A549 treated with AZD9567 at 1 μM for 4 hours (cell line): ENCODE data around the gene KCNG2. TPM values are rescaled to one million over a fixed set of nuclear protein-coding genes. Genes with fewer than 3 reads are reported as not detected.

ENCODE experiments used
- total RNA-seq: library from RNA; stranded (reverse); fragments of 200-300 nt; extraction: Qiagen RNA extraction; gene quantifications from 5 replicates; pipeline ENCODE4 v1.2.3, GENCODE V29; 2022; ENCODE audit not compliant: insufficient read depth

Gene KCNG2
- not detected in 5 replicates for total RNA-seq

DNA sequence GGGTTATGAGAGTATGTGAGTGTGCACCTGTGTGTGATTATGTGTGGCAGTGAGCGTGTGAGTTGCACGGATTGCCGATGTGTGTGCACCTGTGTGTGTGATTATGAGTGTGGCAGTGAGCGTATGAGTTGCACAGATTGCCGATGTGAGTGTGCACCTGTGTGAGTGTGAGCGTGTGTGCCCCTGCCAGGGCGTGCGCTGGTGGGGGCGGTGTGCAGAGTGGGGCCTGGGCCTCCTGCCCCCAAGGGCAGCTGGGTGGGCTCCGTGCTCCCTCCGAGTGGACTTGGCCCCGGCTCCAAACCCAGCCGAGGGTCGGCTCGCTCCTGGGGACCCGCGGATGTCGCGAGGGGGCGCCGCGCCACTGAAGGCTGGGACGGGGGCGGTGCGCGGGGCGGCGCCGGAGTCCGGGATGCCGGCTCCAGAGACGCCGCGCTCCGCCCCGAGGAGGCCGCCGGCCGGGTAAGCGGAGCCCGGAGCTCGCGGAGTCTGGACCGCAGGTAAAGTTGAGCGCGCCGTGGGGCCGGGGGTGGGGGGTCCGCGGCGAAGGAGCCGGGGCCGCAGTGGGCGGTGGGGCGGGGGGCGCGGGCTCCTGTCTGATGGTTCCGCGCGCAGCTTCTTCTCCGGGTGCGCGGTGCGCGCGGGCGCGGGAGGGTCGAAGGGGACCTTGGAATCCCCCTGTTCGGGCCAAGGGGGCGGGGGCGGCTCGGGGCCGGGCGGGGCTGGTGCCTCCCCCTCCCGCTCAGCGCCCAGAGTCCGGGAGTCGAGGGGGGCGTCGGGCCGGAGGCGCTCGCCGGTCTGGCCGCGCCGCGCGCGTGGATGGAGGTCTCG lies at the start of gene KCNG2:
Gene KCNG2, plus strand, starts transcription at position 421 of the 828 bp plus-strand sequence. CDS start 65,730 bp downstream, outside the sequence.

Other genes with a start within 250 kb of the KCNG2 start
- gene CTDP1, start 118.1 kb upstream of the KCNG2 start, total RNA-seq = 16.8 to 18.0 TPM (median 17.8 TPM) in 5 replicates
- gene SLC66A2, start 153.7 kb downstream of the KCNG2 start, total RNA-seq = 13.1 to 21.6 TPM (median 20.1 TPM) in 5 replicates
- 7.4 to 12.1 TPM (median 11.0 TPM) in 5 replicates for gene HSBP1L1, start 166.7 kb downstream of the KCNG2 start, total RNA-seq
- gene TXNL4A, start 190.6 kb downstream of the KCNG2 start, total RNA-seq = 68.7 to 154 TPM (median 153 TPM) in 5 replicates
- 30.7 to 32.9 TPM (median 32.5 TPM) in 5 replicates for gene RBFA, start 236.5 kb downstream of the KCNG2 start, total RNA-seq